Memory B cell (primary cell): ENCODE data around the gene CNNM2.
"Not testable (repeated sequence)": the region's sequence is repeated elsewhere in the genome, so short reads cannot be mapped to it uniquely, and the experiment has no call there.

Source experiments
- ATAC-seq: fragments of 150-1000 bp; cut with Tn5 transposase; 2 replicates; pipeline ENCODE4 v1.10.0; 2021; ENCODE audit warnings: low read depth, mild to moderate bottlenecking, moderate library complexity
- DNase-seq, 2 donors: peaks; one replicate each; pipeline ENCODE4 v3.0.0; 2022; ENCODE audit warnings: low spot score in 2 of 2
- H3K27ac Mint-ChIP-seq: one replicate; pipeline ENCODE4 v1.8.0; 2022; ENCODE audit warnings: mild to moderate bottlenecking, moderate library complexity, mixed read lengths
- H3K27me3 Mint-ChIP-seq: one replicate; pipeline ENCODE4 v1.8.0; 2022; ENCODE audit warnings: mixed read lengths
- H3K36me3 Mint-ChIP-seq: one replicate; pipeline ENCODE4 v1.8.0; 2022; ENCODE audit warnings: mild to moderate bottlenecking, mixed read lengths
- H3K4me1 Mint-ChIP-seq: one replicate; pipeline ENCODE4 v1.8.0; 2022; ENCODE audit warnings: mixed read lengths
- H3K4me3 Mint-ChIP-seq: one replicate; pipeline ENCODE4 v1.8.0; 2022; ENCODE audit warnings: mild to moderate bottlenecking, moderate library complexity, mixed read lengths
- H3K9me3 Mint-ChIP-seq: one replicate; pipeline ENCODE4 v1.8.0; 2022; ENCODE audit warnings: mixed read lengths

The CNNM2 gene

DNA sequence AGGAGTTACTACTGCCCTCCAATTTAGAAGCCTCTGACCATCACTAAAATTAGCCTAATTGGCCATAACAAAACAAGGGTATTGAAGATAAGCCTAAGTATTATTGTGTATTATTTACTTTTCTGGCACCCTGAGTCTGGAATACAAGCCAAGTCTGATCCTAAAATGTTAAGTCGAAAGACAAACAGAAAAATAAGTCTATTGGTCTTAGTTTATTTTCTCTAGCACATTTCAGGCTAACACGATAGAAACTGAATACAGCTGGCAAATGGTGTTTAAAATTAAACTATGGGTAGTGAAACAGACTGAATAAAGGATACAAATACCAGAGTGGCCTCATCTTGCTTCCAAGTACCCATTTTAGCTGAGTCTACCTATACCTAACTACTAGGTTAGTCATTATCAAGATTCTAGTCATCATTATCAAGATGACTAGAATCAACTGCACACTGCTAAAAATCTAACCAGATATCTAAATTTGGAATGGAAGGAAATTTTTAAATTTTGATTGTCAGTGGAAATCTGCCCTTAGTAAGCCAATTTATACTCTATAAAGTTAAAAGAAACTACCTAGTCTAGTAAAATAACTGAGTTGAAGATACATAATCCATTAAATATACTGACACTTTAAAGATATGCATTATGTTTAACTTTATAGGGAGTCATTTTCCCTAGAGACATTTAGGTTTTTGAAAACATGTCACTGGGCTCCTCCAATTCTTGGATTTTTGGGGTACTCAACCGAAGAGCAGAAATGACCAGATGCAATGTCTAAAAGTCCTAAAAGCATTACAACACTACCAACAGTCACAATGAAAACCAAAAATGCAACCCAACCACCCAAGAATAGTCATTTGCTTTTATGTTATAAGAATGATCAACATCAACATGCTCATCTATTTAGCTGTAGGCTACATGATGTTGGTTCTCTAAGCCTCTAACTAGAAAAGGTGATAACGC is 194.1 kb downstream of the CNNM2 start:
- Mint-ChIP-seq H3K36me3 (peaks cover 9% of the 10 kb centered on the region), H3K4me3 (no peak overlapping the region)

DNA sequence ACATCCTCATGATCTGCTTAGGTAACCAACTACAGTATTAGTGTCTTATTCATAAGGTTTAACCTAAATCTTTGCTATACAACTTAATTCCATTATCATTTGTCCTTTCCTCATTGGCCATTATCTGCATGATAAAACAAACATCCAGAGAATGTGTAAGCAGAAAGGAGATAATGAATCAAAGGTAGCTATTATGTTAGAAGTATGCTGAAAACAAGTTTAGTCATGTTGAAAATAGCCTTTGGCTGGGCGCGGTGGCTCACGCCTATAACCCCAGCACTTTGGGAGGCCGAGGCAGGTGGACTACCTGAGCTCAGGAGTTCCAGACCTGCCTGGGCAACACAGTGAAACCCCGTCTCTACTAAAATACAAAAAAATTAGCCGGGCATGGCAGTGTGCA is 196.8 kb downstream of the CNNM2 start:
- Mint-ChIP-seq H3K27ac (no peak overlapping the region), H3K4me1 (peaks cover 7% of the 10 kb centered on the region), H3K27me3 (no peaks in the 10 kb centered on the region), H3K9me3 (no peaks in the 10 kb centered on the region), H3K4me3 (no peak overlapping the region), H3K36me3 (peaks cover 6% of the 10 kb centered on the region)
- ATAC-seq (no peak), DNase-seq (no peak)

More for the DNA sequence above, 194.1 kb downstream of the CNNM2 start:
- ATAC-seq (no peak), DNase-seq (no peak)
- Mint-ChIP-seq H3K27me3 (no peaks in the 10 kb centered on the region), H3K4me1 (peaks cover 9% of the 10 kb centered on the region), H3K27ac (no peak overlapping the region), H3K9me3 (no peaks in the 10 kb centered on the region)

DNA sequence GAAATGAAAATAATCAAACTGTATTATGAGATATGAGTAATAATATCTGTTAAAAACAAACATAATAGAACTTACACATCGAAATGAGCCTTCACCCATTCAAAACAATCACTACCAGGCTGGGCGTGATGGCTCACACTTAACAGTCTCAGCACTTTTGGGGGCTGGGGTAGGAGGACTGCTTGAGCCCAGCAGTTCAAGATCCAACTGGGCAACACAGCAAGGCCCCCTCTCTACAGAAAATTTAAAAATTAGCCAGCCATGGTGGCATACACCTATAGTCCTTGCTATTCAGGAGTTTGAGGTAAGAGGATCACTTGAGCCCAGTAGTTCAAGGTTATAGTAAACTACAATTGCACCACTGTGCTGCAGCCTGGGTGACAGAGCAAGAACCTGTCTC is 199.2 kb downstream of the CNNM2 start:
- H3K36me3 Mint-ChIP-seq: peaks cover 1% of the 10 kb centered on the region
- no peak overlapping the region for H3K4me3 Mint-ChIP-seq
- DNase-seq (no peak), ATAC-seq (no peak)
- no peaks in the 10 kb centered on the region for H3K27me3 Mint-ChIP-seq
- peaks cover 6% of the 10 kb centered on the region for H3K4me1 Mint-ChIP-seq
- no peak overlapping the region for H3K27ac Mint-ChIP-seq
- H3K9me3 Mint-ChIP-seq: no peaks in the 10 kb centered on the region

DNA sequence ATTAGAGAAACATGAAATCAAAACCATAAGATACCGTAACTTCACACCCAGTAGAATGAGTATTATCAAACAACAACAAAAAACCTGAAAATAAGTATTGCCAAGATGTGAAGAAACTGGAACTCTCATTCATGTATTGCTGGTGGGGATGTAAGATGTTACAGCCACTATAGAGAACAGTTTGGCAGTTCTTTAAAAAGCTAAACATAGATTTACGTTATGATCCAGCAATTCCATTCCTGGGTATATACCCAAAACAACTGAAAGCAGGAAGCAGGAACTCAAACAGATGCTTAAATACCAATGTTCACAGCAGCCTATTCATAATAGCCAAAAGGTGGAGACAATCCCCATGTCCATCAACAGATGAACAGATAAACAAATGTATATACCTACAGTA is 202.5 kb downstream of the CNNM2 start:
- no peak overlapping the region for H3K4me3 Mint-ChIP-seq
- H3K4me1 Mint-ChIP-seq: peaks cover 9% of the 10 kb centered on the region
- no peak for ATAC-seq
- H3K9me3 Mint-ChIP-seq: no peaks in the 10 kb centered on the region
- H3K27ac Mint-ChIP-seq: no peak overlapping the region
- no peak for DNase-seq
- H3K27me3 Mint-ChIP-seq: no peaks in the 10 kb centered on the region
- peaks cover 3% of the 10 kb centered on the region for H3K36me3 Mint-ChIP-seq

DNA sequence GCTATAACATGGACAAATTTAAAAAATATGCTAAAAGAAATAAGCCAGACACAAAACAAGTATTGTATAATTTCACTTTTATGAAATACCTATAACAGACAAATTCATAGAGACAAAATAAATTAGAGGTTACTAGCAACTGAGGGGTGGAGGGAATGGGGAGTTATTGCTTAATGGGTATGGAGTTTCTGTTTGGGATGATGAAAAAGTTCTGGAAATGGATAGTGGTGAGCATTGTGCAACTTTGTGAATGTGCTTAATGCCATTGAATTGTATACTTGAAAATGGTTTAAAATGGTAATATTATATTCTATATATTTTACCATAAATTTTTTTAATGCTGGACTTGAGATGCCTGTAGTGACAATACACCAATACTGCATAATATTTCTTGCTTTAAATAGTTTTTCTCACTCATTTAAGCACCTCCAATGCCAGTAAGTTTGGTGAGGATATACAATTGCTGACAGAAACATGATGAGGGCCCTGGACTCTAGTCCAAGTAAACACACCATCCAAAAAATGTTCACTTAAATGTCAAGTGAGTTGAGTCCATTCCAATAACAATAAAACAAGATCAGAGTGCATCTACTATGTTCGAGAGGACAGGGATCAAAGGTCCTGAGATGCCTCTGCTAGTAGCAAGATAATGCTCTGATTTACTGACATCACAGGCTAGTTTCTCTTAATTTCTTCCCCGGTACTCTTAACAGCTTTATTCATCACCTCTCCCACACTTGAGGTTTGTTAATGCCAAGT is 203.1 kb downstream of the CNNM2 start:
- no peak overlapping the region for H3K4me3 Mint-ChIP-seq
- peaks cover 6% of the 10 kb centered on the region for H3K36me3 Mint-ChIP-seq
- peaks cover 15% of the 10 kb centered on the region for H3K4me1 Mint-ChIP-seq
- no peaks in the 10 kb centered on the region for H3K27me3 Mint-ChIP-seq
- ATAC-seq (no peak), DNase-seq (no peak)
- H3K9me3 Mint-ChIP-seq: no peaks in the 10 kb centered on the region
- no peak overlapping the region for H3K27ac Mint-ChIP-seq

DNA sequence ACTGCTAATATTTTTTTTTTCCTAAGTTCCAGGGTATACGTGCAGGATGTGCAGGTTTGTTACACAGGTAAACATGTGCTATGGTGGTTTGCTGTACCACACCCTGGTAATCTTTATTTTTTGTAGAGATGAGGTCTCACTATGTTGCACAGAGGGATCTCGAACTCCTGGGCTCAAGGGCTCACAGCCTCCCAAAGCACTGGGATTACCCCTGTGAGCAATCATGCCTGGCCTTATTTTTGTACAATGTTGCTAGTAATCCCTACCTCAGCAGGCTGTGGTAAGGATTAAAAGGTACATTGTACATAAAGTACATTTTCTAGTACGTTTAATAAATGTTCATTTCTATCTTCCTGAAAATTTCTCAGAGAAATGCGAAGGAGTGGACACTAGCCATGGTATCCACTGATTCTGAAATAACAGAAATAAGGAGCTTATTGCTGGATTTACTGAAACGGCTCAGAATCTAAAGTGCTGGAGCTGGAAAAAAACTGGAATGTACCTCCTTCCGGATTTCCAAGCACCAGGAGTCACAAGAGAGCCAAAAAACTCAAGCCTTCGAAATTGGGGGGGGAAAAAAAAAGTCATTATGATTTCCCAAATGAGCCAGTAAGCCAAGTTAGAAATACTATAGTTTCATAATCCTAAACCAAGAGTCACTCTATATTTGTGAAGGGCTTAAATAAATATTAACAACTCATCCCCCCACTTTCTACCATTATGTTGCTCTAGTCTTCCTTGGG is 205.4 kb downstream of the CNNM2 start:
- Mint-ChIP-seq H3K4me3 (no peak overlapping the region), H3K27me3 (no peaks in the 10 kb centered on the region), H3K36me3 (peaks cover 6% of the 10 kb centered on the region), H3K9me3 (no peaks in the 10 kb centered on the region), H3K4me1 (peaks cover 22% of the 10 kb centered on the region), H3K27ac (peak overlapping the region; percentile 6)
- DNase-seq (no peak), ATAC-seq (no peak)

DNA sequence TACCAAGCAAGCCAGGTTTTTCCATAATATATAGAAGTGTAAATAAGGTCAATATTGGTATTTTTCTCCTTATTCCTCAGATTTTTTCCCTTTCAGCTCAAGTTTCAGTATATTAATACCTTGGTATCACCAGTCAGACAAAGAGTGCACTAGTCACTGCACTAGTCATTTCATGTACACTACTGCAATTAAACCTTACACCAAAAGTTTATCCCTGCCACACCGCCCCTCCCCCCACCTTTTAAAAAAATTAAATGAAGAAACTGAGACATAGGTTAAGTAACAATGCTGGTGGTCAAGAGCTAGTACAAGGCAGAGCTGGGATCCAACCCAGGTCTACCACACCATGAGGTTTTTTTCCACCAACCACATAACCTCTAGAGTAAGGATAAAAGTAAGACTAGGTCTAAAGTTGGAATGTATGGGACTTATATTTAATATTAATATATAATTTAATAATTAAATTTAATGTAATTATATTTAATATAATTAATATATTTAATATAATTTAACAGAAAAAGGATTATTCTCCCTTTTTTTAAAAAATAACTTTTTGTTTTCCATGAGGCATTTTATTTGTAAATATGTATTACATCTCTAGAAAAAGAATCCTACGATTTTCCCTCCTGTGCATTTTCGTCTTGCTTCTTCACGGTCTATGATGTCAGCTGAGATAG is 206.5 kb downstream of the CNNM2 start:
- H3K36me3 Mint-ChIP-seq: peaks cover 4% of the 10 kb centered on the region
- H3K27ac Mint-ChIP-seq: no peak overlapping the region
- no peak for DNase-seq
- no peaks in the 10 kb centered on the region for H3K27me3 Mint-ChIP-seq
- ATAC-seq: no peak
- no peak overlapping the region for H3K4me3 Mint-ChIP-seq
- H3K9me3 Mint-ChIP-seq: no peaks in the 10 kb centered on the region
- H3K4me1 Mint-ChIP-seq: peaks cover 22% of the 10 kb centered on the region

DNA sequence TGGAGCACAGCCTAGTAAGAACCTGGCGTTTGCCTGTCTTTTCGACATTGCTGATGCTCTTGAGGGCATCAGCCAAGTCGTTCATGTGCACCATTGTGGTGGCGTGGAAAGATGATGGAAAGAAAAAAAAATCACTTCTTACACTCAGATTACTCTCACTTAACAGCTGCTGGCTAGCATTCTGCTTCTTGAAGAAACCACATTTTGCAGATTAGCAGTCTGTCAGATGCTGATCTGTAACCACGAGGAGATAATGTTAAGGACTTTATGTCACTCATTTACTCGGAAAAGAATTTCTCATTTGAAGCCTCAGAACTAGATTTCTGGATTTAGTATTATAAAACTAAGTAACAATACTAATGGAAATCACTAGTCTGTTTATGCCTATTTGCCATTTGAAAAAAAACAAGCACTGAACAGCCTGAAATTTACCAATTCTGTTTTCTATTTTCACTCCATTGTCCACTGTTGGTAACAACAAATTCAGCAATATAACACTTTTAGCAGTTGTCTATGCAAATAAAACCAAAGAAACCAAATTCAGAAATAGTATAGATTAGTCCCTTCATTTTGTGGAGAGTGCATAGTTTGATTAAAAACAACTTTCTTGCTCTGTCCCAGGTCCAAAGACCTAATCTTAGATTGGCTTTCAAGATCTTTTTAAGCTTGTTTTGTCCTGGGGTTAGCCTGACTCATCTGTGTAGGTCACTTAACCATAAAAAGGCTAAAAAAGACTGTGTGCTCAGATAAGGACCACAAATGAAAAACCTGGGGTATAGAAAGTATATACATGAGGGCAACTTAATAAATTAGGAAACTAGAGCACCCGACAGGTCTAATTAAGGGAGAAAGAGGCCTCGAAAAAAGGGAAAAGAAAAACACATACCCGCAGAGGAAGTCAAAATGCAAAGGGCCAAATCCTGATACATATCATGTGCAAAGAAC is 207.5 kb downstream of the CNNM2 start:
- no peak for DNase-seq
- Mint-ChIP-seq H3K27ac (peak overlapping the region; percentile 8), H3K36me3 (peaks cover 6% of the 10 kb centered on the region), H3K4me1 (peaks cover 19% of the 10 kb centered on the region), H3K9me3 (no peaks in the 10 kb centered on the region), H3K27me3 (no peaks in the 10 kb centered on the region), H3K4me3 (no peak overlapping the region)
- ATAC-seq: no peak

DNA sequence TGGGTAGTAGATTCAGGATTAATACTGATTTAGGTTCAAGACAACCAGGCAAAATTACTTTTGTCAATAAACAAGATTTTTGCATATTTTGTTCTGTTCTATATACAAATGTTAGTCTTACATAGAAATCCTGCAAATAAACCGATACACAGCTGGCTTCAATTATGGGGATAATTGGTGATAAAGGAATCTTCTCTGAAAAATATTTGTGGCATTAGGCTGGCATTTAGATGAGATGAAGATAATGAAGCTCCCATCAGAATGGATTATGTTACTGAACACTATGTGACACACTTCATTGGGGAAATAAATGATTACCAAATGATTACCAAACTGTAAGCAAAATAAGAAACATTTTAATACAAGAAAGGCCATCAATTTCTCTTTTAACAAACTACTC is 209.1 kb downstream of the CNNM2 start:
- Mint-ChIP-seq H3K27me3 (no peaks in the 10 kb centered on the region), H3K27ac (no peak overlapping the region), H3K4me3 (no peak overlapping the region), H3K9me3 (no peaks in the 10 kb centered on the region), H3K36me3 (peaks cover 16% of the 10 kb centered on the region), H3K4me1 (peaks cover 18% of the 10 kb centered on the region)
- no peak for DNase-seq
- no peak for ATAC-seq

DNA sequence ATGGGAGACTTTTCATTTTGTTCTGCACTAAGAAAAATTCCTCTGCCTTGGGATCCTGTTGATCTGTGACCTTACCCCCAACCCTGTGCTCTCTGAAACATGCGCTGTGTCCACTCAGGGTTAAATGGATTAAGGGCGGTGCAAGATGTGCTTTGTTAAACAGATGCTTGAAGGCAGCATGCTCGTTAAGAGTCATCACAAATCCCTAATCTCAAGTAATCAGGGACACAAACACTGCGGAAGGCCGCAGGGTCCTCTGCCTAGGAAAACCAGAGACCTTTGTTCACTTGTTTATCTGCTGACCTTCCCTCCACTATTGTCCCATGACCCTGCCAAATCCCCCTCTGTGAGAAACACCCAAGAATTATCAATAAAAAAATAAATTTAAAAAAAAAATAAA is 212.1 kb downstream of the CNNM2 start:
- ATAC-seq, H3K9me3 Mint-ChIP-seq, DNase-seq, H3K4me3 Mint-ChIP-seq, H3K27ac Mint-ChIP-seq, H3K27me3 Mint-ChIP-seq: not testable (repeated sequence)
- Mint-ChIP-seq H3K36me3 (peaks cover 32% of the 10 kb centered on the region), H3K4me1 (peaks cover 13% of the 10 kb centered on the region)

DNA sequence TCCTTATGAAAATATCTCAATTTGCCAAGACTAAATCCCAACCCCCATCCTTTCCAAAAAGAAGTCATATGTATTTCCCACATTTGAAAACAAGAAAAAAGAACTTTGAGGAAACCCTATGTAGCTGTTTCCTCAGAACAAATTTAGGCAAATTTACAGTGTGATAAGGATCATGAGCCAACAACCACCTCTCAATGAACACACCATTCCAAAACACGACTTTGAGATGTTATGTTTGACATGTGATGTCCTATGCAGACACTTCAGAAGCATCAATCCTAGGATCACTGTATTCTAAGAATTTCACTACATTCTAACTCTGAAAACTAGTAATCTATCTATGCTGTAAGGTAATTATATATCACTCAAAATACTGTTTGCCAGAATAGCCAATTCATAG is 212.8 kb downstream of the CNNM2 start:
- DNase-seq: no peak
- H3K4me1 Mint-ChIP-seq: peaks cover 9% of the 10 kb centered on the region
- no peak for ATAC-seq
- peaks cover 34% of the 10 kb centered on the region for H3K36me3 Mint-ChIP-seq
- H3K27me3 Mint-ChIP-seq: no peaks in the 10 kb centered on the region
- H3K9me3 Mint-ChIP-seq: peaks cover 2% of the 10 kb centered on the region
- no peak overlapping the region for H3K4me3 Mint-ChIP-seq
- peak overlapping the region; percentile 17 for H3K27ac Mint-ChIP-seq

DNA sequence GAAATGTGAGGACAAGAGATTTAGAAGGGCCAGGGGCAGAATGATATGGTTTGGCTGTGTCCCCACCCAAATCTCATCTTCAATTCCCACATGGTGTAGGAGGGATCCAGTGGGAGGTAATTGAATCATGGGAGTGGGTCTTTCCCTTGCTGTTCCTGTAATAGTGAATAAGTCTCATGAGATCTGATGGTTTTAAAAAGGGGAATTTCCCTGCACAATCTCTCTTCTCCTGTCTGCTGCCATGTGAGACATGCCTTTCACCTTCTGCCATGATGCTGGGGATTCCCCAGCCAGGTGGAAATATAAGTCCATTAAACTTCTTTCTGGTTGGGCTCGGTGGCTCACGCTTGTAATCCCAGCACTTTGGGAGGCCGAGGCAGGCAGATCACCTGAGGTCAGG is 217.1 kb downstream of the CNNM2 start:
- not testable (repeated sequence) for DNase-seq, H3K9me3 Mint-ChIP-seq, H3K27me3 Mint-ChIP-seq, H3K4me1 Mint-ChIP-seq, H3K4me3 Mint-ChIP-seq
- Mint-ChIP-seq H3K36me3 (peaks cover 49% of the 10 kb centered on the region), H3K27ac (peak overlapping the region; percentile 62)
- peak; percentile 44 for ATAC-seq

DNA sequence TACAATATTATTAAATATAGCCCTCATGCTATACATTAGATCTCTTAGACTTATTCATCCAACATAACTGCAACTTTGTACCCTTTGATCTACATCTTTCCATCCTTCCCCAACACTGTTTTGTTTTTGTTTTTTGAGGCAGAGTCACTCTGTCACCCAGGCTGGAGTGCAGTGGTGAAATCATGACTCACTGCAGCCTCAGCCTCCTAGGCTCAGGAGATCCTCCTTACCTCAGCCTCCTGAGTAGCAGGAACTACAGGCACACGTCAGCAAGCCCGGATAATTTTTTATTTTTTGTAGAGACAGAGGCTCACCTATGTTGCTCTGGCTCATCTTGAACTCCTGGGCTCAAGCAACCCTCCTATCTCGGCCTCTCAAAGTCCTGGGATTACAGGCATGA is 221.7 kb downstream of the CNNM2 start:
- no peak for DNase-seq
- no peaks in the 10 kb centered on the region for H3K27me3 Mint-ChIP-seq
- no peak overlapping the region for H3K4me3 Mint-ChIP-seq
- peaks cover 3% of the 10 kb centered on the region for H3K9me3 Mint-ChIP-seq
- peaks cover under 1% of the 10 kb centered on the region for H3K4me1 Mint-ChIP-seq
- no peak overlapping the region for H3K27ac Mint-ChIP-seq
- H3K36me3 Mint-ChIP-seq: peaks cover 31% of the 10 kb centered on the region
- no peak for ATAC-seq
